GM23338 (cell line): ENCODE measurements around the gene CNOT4. TPM values are rescaled to one million over a fixed set of nuclear protein-coding genes. Genes with fewer than 3 reads are reported as not detected.

ENCODE experiments used
- ATAC-seq: fragments of 200-7000 bp; cut with Tn5 transposase; 3 replicates; pipeline ENCODE4 v1.9.1; 2020
- DNase-seq: peaks from one replicate; pipeline ENCODE4 v3.0.0-alpha.2; 2015; ENCODE audit warnings: low spot score
- H2AFZ ChIP-seq: fragments of 200-600 bp; sonication (generic); 2 replicates; pipeline ENCODE4 v1.8.0; 2016; ENCODE audit warnings: antibody characterized with exemption, mild to moderate bottlenecking, moderate library complexity
- H3F3A ChIP-seq: fragments of 200-600 bp; sonication (generic); replicated peaks from 2 replicates; pipeline ENCODE4 v1.8.0; 2017; ENCODE audit warnings: antibody characterized with exemption, mixed run types, low read depth
- H3K27ac ChIP-seq: fragments of 200-600 bp; sonication (generic); 2 replicates; pipeline ENCODE4 v1.6.1; 2016; ENCODE audit warnings: low read depth
- H3K27me3 ChIP-seq: fragments of 200-600 bp; sonication (generic); 2 replicates; pipeline ENCODE4 v1.8.0; 2016; ENCODE audit warnings: mild to moderate bottlenecking, mixed run types, moderate library complexity; ENCODE audit not compliant: insufficient read depth
- H3K36me3 ChIP-seq: fragments of 200-600 bp; sonication (generic); 2 replicates; pipeline ENCODE4 v1.8.0; 2016; ENCODE audit warnings: mild to moderate bottlenecking; ENCODE audit not compliant: insufficient read depth
- H3K4me1 ChIP-seq: fragments of 200-600 bp; sonication (generic); 2 replicates; pipeline ENCODE4 v1.8.0; 2016; ENCODE audit warnings: mild to moderate bottlenecking, moderate library complexity; ENCODE audit not compliant: insufficient read depth
- H3K4me2 ChIP-seq: fragments of 200-600 bp; sonication (generic); 2 replicates; pipeline ENCODE4 v1.7.1; 2017; ENCODE audit warnings: mixed run types
- H3K4me3 ChIP-seq: fragments of 200-600 bp; sonication (generic); 2 replicates; pipeline ENCODE4 v1.6.1; 2016; ENCODE audit warnings: mixed run types
- H3K79me2 ChIP-seq: fragments of 200-600 bp; sonication (generic); replicated peaks from 2 replicates; pipeline ENCODE4 v1.8.0; 2017; ENCODE audit warnings: mild to moderate bottlenecking; ENCODE audit not compliant: insufficient read depth
- H3K9me2 ChIP-seq: fragments of 200-600 bp; sonication (generic); 2 replicates; pipeline ENCODE4 v1.8.0; 2017; ENCODE audit not compliant: insufficient read depth
- H4K20me1 ChIP-seq: fragments of 200-600 bp; sonication (generic); replicated peaks from 2 replicates; pipeline ENCODE4 v1.8.0; 2017; ENCODE audit warnings: mild to moderate bottlenecking; ENCODE audit not compliant: insufficient read depth
- H3K27ac Mint-ChIP-seq: 2 replicates; pipeline ENCODE4 v1.8.0; 2020; ENCODE audit warnings: inconsistent platforms, mild to moderate bottlenecking, moderate library complexity, mixed read lengths
- H3K27me3 Mint-ChIP-seq: 3 replicates; pipeline ENCODE4 v1.8.0; 2022; ENCODE audit warnings: low read depth, mild to moderate bottlenecking, moderate library complexity, mixed read lengths, inconsistent platforms; ENCODE audit not compliant: insufficient read depth, poor library complexity
- H3K36me3 Mint-ChIP-seq: 3 replicates; pipeline ENCODE4 v1.8.0; 2021; ENCODE audit warnings: low read depth, mild to moderate bottlenecking, inconsistent platforms, moderate library complexity, mixed read lengths
- H3K4me1 Mint-ChIP-seq: 3 replicates; pipeline ENCODE4 v1.8.0; 2020; ENCODE audit warnings: mild to moderate bottlenecking, inconsistent platforms, mixed read lengths
- H3K4me3 Mint-ChIP-seq: 3 replicates; pipeline ENCODE4 v1.8.0; 2021; ENCODE audit warnings: moderate library complexity, mild to moderate bottlenecking, inconsistent platforms, mixed read lengths
- H3K9me3 Mint-ChIP-seq: 3 replicates; pipeline ENCODE4 v1.8.0; 2020; ENCODE audit warnings: moderate library complexity, mild to moderate bottlenecking, inconsistent platforms, mixed read lengths
- CTCF ChIP-seq, 2 experiments: fragments of 200-600 bp in 1 of 2; sonication (generic) in 1 of 2; conservative IDR thresholded peaks; 2 replicates each; pipeline versions ENCODE4 v1.5.1 to v1.6.1; 2016 to 2017; ENCODE audit warnings: antibody characterized with exemption in 2 of 2, low read depth in 2 of 2, mild to moderate bottlenecking in 2 of 2, moderate library complexity in 1 of 2
- EZH2 ChIP-seq: fragments of 200-600 bp; sonication (generic); IDR thresholded peaks from one replicate; pipeline ENCODE4 v1.8.0; 2017; ENCODE audit warnings: antibody characterized with exemption, mild to moderate bottlenecking, low read depth; ENCODE audit not compliant: unreplicated experiment
- JUNB ChIP-seq: IDR thresholded peaks from one replicate; pipeline ENCODE4 v1.6.1; 2016; ENCODE audit warnings: antibody characterized with exemption; ENCODE audit not compliant: unreplicated experiment
- NANOG ChIP-seq: IDR thresholded peaks from 2 replicates; pipeline ENCODE4 v1.6.1; 2016; ENCODE audit warnings: antibody characterized with exemption, borderline replicate concordance
- POLR2AphosphoS5 ChIP-seq: IDR thresholded peaks from 2 replicates; pipeline ENCODE4 v1.6.1; 2016; ENCODE audit warnings: antibody characterized with exemption, low read depth
- STAT1 ChIP-seq: IDR thresholded peaks from one replicate; pipeline ENCODE4 v1.6.1; 2016; ENCODE audit warnings: antibody characterized with exemption; ENCODE audit not compliant: unreplicated experiment
- ZNF331 ChIP-seq: fragments of 250-450 bp; sonication (Bioruptor Pico); IDR thresholded peaks from 2 replicates; pipeline ENCODE4 v1.5.0; 2020; ENCODE audit warnings: low read depth, mild to moderate bottlenecking, moderate library complexity
- ZNF462 ChIP-seq: fragments of 250-450 bp; sonication (Bioruptor Pico); IDR thresholded peaks from 2 replicates; pipeline ENCODE4 v1.5.0; 2020; ENCODE audit warnings: mild to moderate bottlenecking, moderate library complexity
- polyA plus RNA-seq: library from polyadenylated mRNA; unstranded; fragments of >200 nt; fragmentation: Nextera tagmentation; extraction: Ambion mirVana; gene quantifications from 2 replicates; pipeline ENCODE4 v1.2.1, GENCODE V29; 2016
- total RNA-seq: library from RNA; depleted of rRNA; stranded (reverse); fragments of >200 nt; shearing (Covaris generic); gene quantifications from 2 replicates; pipeline ENCODE4 v1.2.3, GENCODE V29; 2014
- TF ChIP-seq, protein P1 (sequence below): IDR thresholded peaks from 2 replicates; pipeline ENCODE4 v1.6.1; 2016; ENCODE audit warnings: antibody characterized with exemption

The CNOT4 gene
- total and polyA plus RNA-seq, 2 experiments from 2014 or later, result 18.9 to 26.2 TPM

GRCh38 chr7:135383525-135384175, 126.3 kb downstream of the CNOT4 start:
- TF ChIP-seq, protein P1, sequence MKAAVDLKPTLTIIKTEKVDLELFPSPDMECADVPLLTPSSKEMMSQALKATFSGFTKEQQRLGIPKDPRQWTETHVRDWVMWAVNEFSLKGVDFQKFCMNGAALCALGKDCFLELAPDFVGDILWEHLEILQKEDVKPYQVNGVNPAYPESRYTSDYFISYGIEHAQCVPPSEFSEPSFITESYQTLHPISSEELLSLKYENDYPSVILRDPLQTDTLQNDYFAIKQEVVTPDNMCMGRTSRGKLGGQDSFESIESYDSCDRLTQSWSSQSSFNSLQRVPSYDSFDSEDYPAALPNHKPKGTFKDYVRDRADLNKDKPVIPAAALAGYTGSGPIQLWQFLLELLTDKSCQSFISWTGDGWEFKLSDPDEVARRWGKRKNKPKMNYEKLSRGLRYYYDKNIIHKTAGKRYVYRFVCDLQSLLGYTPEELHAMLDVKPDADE, result no peak
- TF ChIP-seq POLR2AphosphoS5, result no peak
- no peak for TF ChIP-seq EZH2
- TF ChIP-seq NANOG, result no peak
- TF ChIP-seq JUNB, result no peak
- no peak for TF ChIP-seq ZNF331
- TF ChIP-seq CTCF (conservative IDR thresholded peaks at IDR 0.05; ENCODE audit: low read depth in 2 of 2), result no peak
- no peak for TF ChIP-seq ZNF462 (CRISPR knock-in tag)
- TF ChIP-seq STAT1, result no peak
- H4K20me1 ChIP-seq, result no peaks in the 10 kb centered on the region
- DNase-seq, result no peak
- Mint-ChIP-seq H3K9me3 (no peaks in the 10 kb centered on the region), H3K4me3 (no peak overlapping the region), H3K36me3 (no peaks in the 10 kb centered on the region), H3K4me1 (peaks cover 36% of the 10 kb centered on the region), H3K27me3 (no peaks in the 10 kb centered on the region), H3K27ac (no peak overlapping the region)
- H3K9me2 ChIP-seq, result no peaks in the 10 kb centered on the region
- H3K79me2 ChIP-seq, result no peaks in the 10 kb centered on the region
- H3K27ac ChIP-seq, result no peak overlapping the region
- H3K4me2 ChIP-seq, result no peak overlapping the region
- no peak overlapping the region for H2AFZ ChIP-seq
- ATAC-seq, result no peak
- H3K4me1 ChIP-seq, result peaks cover 38% of the 10 kb centered on the region
- H3K4me3 ChIP-seq, result no peak overlapping the region
- no peaks in the 10 kb centered on the region for H3F3A ChIP-seq
- no peaks in the 10 kb centered on the region for H3K36me3 ChIP-seq
- no peaks in the 10 kb centered on the region for H3K27me3 ChIP-seq
